Transverse colon (tissue), 4 donors: ENCODE data around the gene PRCC. TPM values are rescaled to one million over a fixed set of nuclear protein-coding genes. Genes with fewer than 3 reads are reported as not detected.

ENCODE experiments used
- DNase-seq: peaks from one replicate; pipeline ENCODE4 v3.0.0-alpha.2; 2019
- H3K27ac ChIP-seq, 4 donors: fragments of 200-600 bp; sonication (generic); 2 replicates each; pipeline ENCODE4 v1.5.1; 2016 to 2018; ENCODE audit warnings: inconsistent platforms in 4 of 4
- H3K27me3 ChIP-seq: fragments of 200-600 bp; sonication (generic); 2 replicates; pipeline ENCODE4 v1.5.1; 2017; ENCODE audit warnings: inconsistent platforms
- H3K36me3 ChIP-seq, 4 donors: fragments of 200-600 bp; sonication (generic); 2 replicates each; pipeline ENCODE4 v1.5.1; 2017 to 2019; ENCODE audit warnings: inconsistent platforms in 4 of 4
- H3K4me1 ChIP-seq, 4 donors: fragments of 200-600 bp; sonication (generic); 2 replicates each; pipeline ENCODE4 v1.5.1; 2017 to 2020; ENCODE audit warnings: inconsistent platforms in 4 of 4
- H3K4me3 ChIP-seq, 4 donors: fragments of 200-600 bp; sonication (generic); 1 replicate in 1 of 4; 2 replicates in 3 of 4; pipeline versions ENCODE4 v1.5.1 to v1.6.1; 2017 to 2019; ENCODE audit warnings: inconsistent platforms in 4 of 4
- H3K9me3 ChIP-seq, 2 donors: fragments of 200-600 bp; sonication (generic); 2 replicates each; pipeline ENCODE4 v1.5.1; 2017 to 2019; ENCODE audit warnings: inconsistent platforms in 2 of 2
- CTCF ChIP-seq, 5 experiments: fragments of 200-600 bp in 3 of 5; fragments of 450-650 bp in 2 of 5; sonication (generic) in 3 of 5; IDR thresholded peaks; 1 replicate in 2 of 5; 2 replicates in 3 of 5; pipeline ENCODE4 v1.5.1; 2016 to 2017; ENCODE audit warnings: antibody characterized with exemption in 5 of 5, inconsistent platforms in 3 of 5, mild to moderate bottlenecking in 2 of 5, moderate library complexity in 1 of 5
- EP300 ChIP-seq: sonication (generic); formaldehyde crosslinking; IDR thresholded peaks from one replicate; pipeline ENCODE4 v1.6.1; 2017; ENCODE audit warnings: antibody characterized with exemption, low read depth
- POLR2A ChIP-seq: fragments of 450-650 bp; IDR thresholded peaks from one replicate; pipeline ENCODE4 v1.6.1; 2016; ENCODE audit warnings: antibody characterized with exemption, mild to moderate bottlenecking, moderate library complexity
- POLR2AphosphoS5 ChIP-seq, 3 donors: sonication (generic); formaldehyde crosslinking; IDR thresholded peaks; one replicate each; pipeline ENCODE4 v1.6.1; 2016; ENCODE audit warnings: antibody characterized with exemption in 3 of 3
- WGBS, 2 donors: methylation state at CpG; one replicate each; pipeline ENCODE4 v1.1.5; 2018; ENCODE audit warnings: low coverage in 1 of 2; 5-methylcytosine and 5-hydroxymethylcytosine counted together
- in situ Hi-C, 4 donors: fragments of 200-750 bp; cut with MboI; loops; one replicate each; pipeline versions ENCODE4 v1.15.0 to v1.15.1; 2017; ENCODE audit warnings: low sequenced_read_pairs in 3 of 4, low pct_ligation_motif_present in 1 of 4, low pct_unique_long_range_greater_than_20kb in 1 of 4
- intact Hi-C: fragments of 100-400 bp; cut with DNase I; formaldehyde crosslinking; loops from one replicate; pipeline ENCODE4 v1.15.1; 2023; ENCODE audit warnings: low total_unique reads
- total RNA-seq, 4 donors: library from RNA; depleted of rRNA; stranded (reverse); fragments of >200 nt; gene quantifications; one replicate each; pipeline ENCODE4 v1.1.0, GENCODE V29; 2016

The PRCC gene
- total RNA-seq, 4 donors from 2014 or later, result 15.1 to 69.9 (median 39.4) TPM

GRCh38 chr1:156841295-156841855, 74.0 kb downstream of the PRCC start:
- WGBS, 2 donors, result 73% methylated on average over 16 of the region's 16 CpGs; no CpG with 5 or more reads in 1 of the 2 donors
- Histone ChIP-seq H3K27ac (no peak overlapping the region), H3K4me3 (no peak overlapping the region), H3K4me1 (peaks cover 0 to 7% (median 6%) of the 10 kb centered on the region in 4 donors), H3K27me3 (peaks cover 77% of the 10 kb centered on the region), H3K9me3 (no peaks in the 10 kb centered on the region), H3K36me3 (no peaks in the 10 kb centered on the region)
- DNase-seq, result no peak
- intact Hi-C loops (no loop called here), in situ Hi-C loops (no loop called here)
- TF ChIP-seq POLR2A (no peak), CTCF (IDR thresholded peaks at IDR 0.05) (no peak), POLR2AphosphoS5 (IDR thresholded peaks at IDR 0.05) (no peak), EP300 (no peak)

- Histone ChIP-seq H3K4me1 (peaks cover 0 to 7% (median 6%) of the 10 kb centered on the region in 4 donors), H3K27me3 (peaks cover 87% of the 10 kb centered on the region), H3K4me3 (no peak overlapping the region), H3K9me3 (no peaks in the 10 kb centered on the region), H3K27ac (no peak overlapping the region), H3K36me3 (no peaks in the 10 kb centered on the region)
- in situ Hi-C loops (no loop called here), intact Hi-C loops (no loop called here)
- DNase-seq, result no peak
- no peak for TF ChIP-seq EP300
- no peak for TF ChIP-seq POLR2AphosphoS5 (IDR thresholded peaks at IDR 0.05)
- no peak for TF ChIP-seq CTCF (IDR thresholded peaks at IDR 0.05)
- no peak for TF ChIP-seq POLR2A
- 66 to 80% methylated on average over 1 to 9 of the region's 9 CpGs for WGBS, 2 donors
Measured at GRCh38 chr1:156842618-156843300, 75.4 kb downstream of the PRCC start.

GRCh38 chr1:156844102-156844501, 76.8 kb downstream of the PRCC start:
- 42 to 61% methylated on average over 3 to 6 of the region's 6 CpGs for WGBS, 2 donors
- Histone ChIP-seq H3K27me3 (peaks cover 89% of the 10 kb centered on the region), H3K36me3 (no peaks in the 10 kb centered on the region), H3K4me3 (no peak overlapping the region), H3K9me3 (no peaks in the 10 kb centered on the region), H3K4me1 (peaks cover 0 to 15% (median 6%) of the 10 kb centered on the region in 4 donors), H3K27ac (no peak overlapping the region)
- intact Hi-C loops, result no loop called here
- no peak for DNase-seq
- TF ChIP-seq EP300 (no peak), CTCF (IDR thresholded peaks at IDR 0.05) (no peak), POLR2A (no peak), POLR2AphosphoS5 (IDR thresholded peaks at IDR 0.05) (no peak)
- in situ Hi-C loops, result no loop called here

- H3K27ac ChIP-seq, result no peak overlapping the region
- no peak for TF ChIP-seq EP300
- TF ChIP-seq POLR2A, result no peak
- no peak for TF ChIP-seq CTCF (IDR thresholded peaks at IDR 0.05)
- TF ChIP-seq POLR2AphosphoS5 (IDR thresholded peaks at IDR 0.05), result no peak
- H3K9me3 ChIP-seq, result no peaks in the 10 kb centered on the region
- peaks cover 0 to 15% (median 6%) of the 10 kb centered on the region in 4 donors for H3K4me1 ChIP-seq
- H3K27me3 ChIP-seq, result peaks cover 90% of the 10 kb centered on the region
- in situ Hi-C loops, result no loop called here
- intact Hi-C loops, result no loop called here
- H3K36me3 ChIP-seq, result no peaks in the 10 kb centered on the region
- no peak for DNase-seq
- no peak overlapping the region for H3K4me3 ChIP-seq
- 46% methylated on average over 14 of the region's 14 CpGs; no CpG with 5 or more reads in 1 of the 2 donors for WGBS, 2 donors
Measured at GRCh38 chr1:156844638-156845037, 77.3 kb downstream of the PRCC start.
